ENCODE data around the gene NCKAP5L. TPM values are rescaled to one million over a fixed set of nuclear protein-coding genes. Genes with fewer than 3 reads are reported as not detected.

NCKAP5L gene
- total RNA-seq, 4 donors from 2014 or later, result 8.4 to 15.5 (median 10.4) TPM

- ATAC-seq, result no peak
- H3K27me3 ChIP-seq, result no peaks in the 10 kb centered on the region
- no peak for DNase-seq
- no peaks in the 10 kb centered on the region for H3K9me3 ChIP-seq
- TF ChIP-seq CTCF (IDR thresholded peaks at IDR 0.05 in 4 of 5, conservative IDR thresholded peaks at IDR 0.05 in 1 of 5) (no peak), POLR2A (IDR thresholded peaks at IDR 0.05) (no peak)
- H3K4me3 ChIP-seq, result no peak overlapping the region
- in situ Hi-C loops (cut with MboI; ENCODE audit: low sequenced_read_pairs in 4 of 4), result no loop called here
- intact Hi-C loops (cut with DNase I; ENCODE audit: low total_unique reads), result no loop called here
- H3K36me3 ChIP-seq, result peaks cover 0 to 27% of the 10 kb centered on the region in 2 donors
- no peaks in the 10 kb centered on the region for H3K4me1 ChIP-seq
- H3K27ac ChIP-seq, result no peak overlapping the region
These were observed 35.8 kb downstream of the NCKAP5L start for GRCh38 chr12:49792181-49792970.

- ATAC-seq, result no peak
- no peak for DNase-seq
- no peaks in the 10 kb centered on the region for H3K9me3 ChIP-seq
- H3K4me3 ChIP-seq, result no peak overlapping the region
- H3K27me3 ChIP-seq, result no peaks in the 10 kb centered on the region
- in situ Hi-C loops (cut with MboI; ENCODE audit: low sequenced_read_pairs in 4 of 4) (no loop called here), intact Hi-C loops (cut with DNase I; ENCODE audit: low total_unique reads) (no loop called here)
- H3K36me3 ChIP-seq, result peaks cover 0 to 20% of the 10 kb centered on the region in 2 donors
- TF ChIP-seq CTCF (IDR thresholded peaks at IDR 0.05 in 4 of 5, conservative IDR thresholded peaks at IDR 0.05 in 1 of 5) (no peak), POLR2A (IDR thresholded peaks at IDR 0.05) (no peak)
- no peak overlapping the region for H3K27ac ChIP-seq
- no peaks in the 10 kb centered on the region for H3K4me1 ChIP-seq
These were observed 36.5 kb downstream of the NCKAP5L start for GRCh38 chr12:49791700-49792099.

- Histone ChIP-seq H3K4me3 (no peak overlapping the region), H3K4me1 (no peaks in the 10 kb centered on the region), H3K36me3 (peaks cover 0 to 18% of the 10 kb centered on the region in 2 donors), H3K27me3 (no peaks in the 10 kb centered on the region), H3K9me3 (no peaks in the 10 kb centered on the region), H3K27ac (no peak overlapping the region)
- intact Hi-C loops (cut with DNase I; ENCODE audit: low total_unique reads) (no loop called here), in situ Hi-C loops (cut with MboI; ENCODE audit: low sequenced_read_pairs in 4 of 4) (no loop called here)
- no peak for ATAC-seq
- TF ChIP-seq POLR2A (IDR thresholded peaks at IDR 0.05) (no peak), CTCF (IDR thresholded peaks at IDR 0.05 in 4 of 5, conservative IDR thresholded peaks at IDR 0.05 in 1 of 5) (no peak)
- DNase-seq, result no peak
These were observed 37.3 kb downstream of the NCKAP5L start for GRCh38 chr12:49790741-49791555.

GRCh38 chr12:49789992-49790391 is 38.2 kb downstream of the NCKAP5L start:
- Histone ChIP-seq H3K27me3 (no peaks in the 10 kb centered on the region), H3K4me1 (peaks cover 1 to 2% of the 10 kb centered on the region in 2 donors), H3K36me3 (peaks cover 0 to 18% of the 10 kb centered on the region in 2 donors), H3K27ac (no peak overlapping the region), H3K4me3 (no peak overlapping the region), H3K9me3 (no peaks in the 10 kb centered on the region)
- intact Hi-C loops (cut with DNase I; ENCODE audit: low total_unique reads) (no loop called here), in situ Hi-C loops (cut with MboI; ENCODE audit: low sequenced_read_pairs in 4 of 4) (no loop called here)
- no peak for DNase-seq
- no peak for ATAC-seq
- TF ChIP-seq CTCF (IDR thresholded peaks at IDR 0.05 in 4 of 5, conservative IDR thresholded peaks at IDR 0.05 in 1 of 5) (no peak), POLR2A (IDR thresholded peaks at IDR 0.05) (no peak)
